HUDEP-2 (cell line): ENCODE results near the gene CCDC201.
"Not testable (repeated sequence)": the region's sequence is repeated elsewhere in the genome, so short reads cannot be mapped to it uniquely, and the experiment has no call there.

ENCODE experiments used
- DNase-seq, 76 experiments: peaks; one replicate each; lab custom pipeline; 2025; ENCODE audit not compliant: unreplicated experiment in 76 of 76; lab: John Stamatoyannopoulos, UW

The CCDC201 gene

DNA sequence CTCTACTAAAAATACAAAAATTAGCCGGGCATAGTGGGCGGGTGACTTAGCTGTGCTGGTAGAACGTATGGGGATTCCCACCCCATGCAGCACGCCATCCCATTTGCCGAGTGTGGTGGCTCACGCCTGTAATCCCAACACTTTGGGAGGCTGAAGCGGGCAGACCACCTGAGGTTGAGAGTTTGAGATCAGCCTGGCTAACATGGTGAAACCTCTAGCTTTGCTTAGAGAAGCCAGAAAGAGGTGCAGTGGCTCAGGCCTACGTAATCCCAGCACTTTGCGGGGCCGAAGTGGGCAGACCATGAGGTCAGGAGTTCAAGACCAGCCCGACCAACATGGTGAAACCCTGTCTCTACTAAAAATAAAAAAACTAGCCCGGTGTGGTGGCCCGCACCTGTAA is 45.2 kb downstream of the CCDC201 start:
- DNase-seq: not testable (repeated sequence)

- not testable (repeated sequence) for DNase-seq
These were observed 46.3 kb downstream of the CCDC201 start for GRCh38 chr7:45826550-45826949.

GRCh38 chr7:45818763-45819162 is 54.1 kb downstream of the CCDC201 start:
- not testable (repeated sequence) for DNase-seq

GRCh38 chr7:45817913-45818312 is 55.0 kb downstream of the CCDC201 start:
- not testable (repeated sequence) for DNase-seq

DNA sequence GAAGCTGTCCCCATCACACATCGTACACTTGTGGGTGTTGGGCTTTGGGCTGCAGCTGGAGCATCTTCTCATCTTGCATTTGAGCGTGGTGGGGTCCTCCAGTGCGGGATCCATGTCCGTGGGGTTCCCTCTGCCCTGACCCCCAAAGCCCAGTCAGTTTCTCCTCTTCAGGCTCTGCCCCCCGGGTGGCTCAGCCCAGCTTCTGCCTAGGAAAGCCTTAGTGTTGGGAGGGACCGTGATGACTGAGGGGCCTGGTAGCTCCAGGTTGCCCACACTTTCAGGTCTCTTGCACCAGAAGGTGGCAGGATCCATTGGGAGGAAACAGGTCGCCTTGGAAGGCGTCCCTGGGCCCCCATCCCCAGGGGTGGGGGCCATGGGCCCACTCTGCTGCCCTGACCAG is 55.9 kb downstream of the CCDC201 start:
- DNase-seq: not testable (repeated sequence)

DNA sequence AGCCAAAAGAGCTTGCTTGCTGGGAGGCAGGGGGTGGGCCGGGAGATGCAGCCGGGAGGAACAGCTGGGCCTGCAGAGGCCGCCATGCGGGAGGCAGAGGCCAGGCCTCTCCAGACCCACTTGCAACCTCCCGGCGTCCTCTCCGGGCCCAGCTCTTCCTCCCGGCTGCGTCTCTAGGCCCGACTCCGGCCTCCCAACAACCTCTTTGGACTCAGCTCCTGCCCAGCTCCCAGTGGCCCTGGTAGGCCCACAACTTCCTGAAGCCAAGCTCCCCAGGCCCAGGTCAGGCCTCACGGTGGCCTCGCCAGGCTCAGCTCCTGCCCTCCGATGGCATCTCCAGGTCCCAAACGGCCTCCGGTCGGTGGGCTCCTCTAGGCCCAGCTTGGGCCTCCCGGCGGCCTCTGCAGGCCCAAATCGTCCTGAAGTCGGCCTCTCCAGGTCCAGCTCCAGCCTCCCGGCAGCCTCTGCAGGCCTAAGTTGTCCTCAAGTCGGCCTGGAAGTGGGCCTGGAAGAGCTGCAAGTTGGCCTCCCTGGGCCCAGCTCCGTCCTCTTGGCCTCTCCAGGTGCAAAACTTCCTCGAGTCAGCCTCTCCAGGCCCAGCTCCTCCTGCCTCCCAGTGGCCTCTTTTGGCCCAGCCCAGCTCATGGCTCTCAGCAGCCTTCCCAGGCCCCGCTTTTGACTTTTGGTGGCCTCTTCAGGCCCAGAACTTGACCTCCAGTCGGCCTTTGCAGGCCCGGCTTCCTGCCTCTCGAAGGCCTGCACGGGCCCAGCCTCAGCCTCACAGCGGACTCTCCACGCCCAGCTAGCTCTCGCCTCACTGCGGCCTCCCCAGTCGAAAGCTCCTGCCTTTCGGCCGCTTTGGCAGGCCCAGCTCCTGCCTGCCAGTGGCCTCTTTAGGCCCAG is 58.4 kb downstream of the CCDC201 start:
- DNase-seq: not testable (repeated sequence)

DNA sequence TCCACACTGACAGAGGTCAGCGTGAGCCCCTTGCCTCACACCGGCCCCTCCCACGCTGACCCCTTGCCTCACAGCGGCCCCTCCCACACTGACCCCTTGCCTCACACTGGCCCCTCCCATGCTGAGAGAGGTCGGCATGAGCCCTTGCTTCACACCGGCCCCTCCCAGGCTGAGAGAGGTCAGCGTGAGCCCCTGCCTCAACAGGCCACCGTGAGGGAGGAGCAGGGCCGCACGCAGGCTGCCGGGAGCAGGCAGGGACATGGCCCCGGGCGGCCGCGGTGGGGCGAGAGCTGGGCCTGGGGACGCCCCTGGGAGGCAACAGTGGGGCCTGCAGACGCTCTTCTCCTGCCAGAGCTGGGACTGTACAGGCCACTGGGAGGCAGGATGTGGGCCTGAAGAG is 59.1 kb downstream of the CCDC201 start:
- DNase-seq: not testable (repeated sequence)

DNA sequence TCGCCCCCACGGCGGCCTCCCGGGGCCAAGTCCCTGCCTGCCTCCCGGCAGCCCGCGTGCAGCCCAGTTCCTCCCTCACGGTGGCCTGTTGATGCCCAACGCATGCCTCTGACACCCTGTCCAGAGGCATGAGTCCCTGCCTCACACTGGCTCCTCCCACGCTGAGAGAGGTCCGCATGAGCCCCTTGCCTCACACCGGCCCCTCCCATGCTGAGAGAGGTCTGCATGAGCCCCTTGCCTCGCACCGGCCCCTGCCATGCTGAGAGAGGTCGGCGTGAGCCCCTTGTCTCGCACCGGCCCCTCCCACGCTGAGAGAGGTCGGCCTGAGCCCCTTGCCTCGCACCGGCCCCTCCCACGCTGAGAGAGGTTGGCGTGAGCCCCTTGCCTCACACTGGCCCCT is 59.9 kb downstream of the CCDC201 start:
- no peak for DNase-seq

DNA sequence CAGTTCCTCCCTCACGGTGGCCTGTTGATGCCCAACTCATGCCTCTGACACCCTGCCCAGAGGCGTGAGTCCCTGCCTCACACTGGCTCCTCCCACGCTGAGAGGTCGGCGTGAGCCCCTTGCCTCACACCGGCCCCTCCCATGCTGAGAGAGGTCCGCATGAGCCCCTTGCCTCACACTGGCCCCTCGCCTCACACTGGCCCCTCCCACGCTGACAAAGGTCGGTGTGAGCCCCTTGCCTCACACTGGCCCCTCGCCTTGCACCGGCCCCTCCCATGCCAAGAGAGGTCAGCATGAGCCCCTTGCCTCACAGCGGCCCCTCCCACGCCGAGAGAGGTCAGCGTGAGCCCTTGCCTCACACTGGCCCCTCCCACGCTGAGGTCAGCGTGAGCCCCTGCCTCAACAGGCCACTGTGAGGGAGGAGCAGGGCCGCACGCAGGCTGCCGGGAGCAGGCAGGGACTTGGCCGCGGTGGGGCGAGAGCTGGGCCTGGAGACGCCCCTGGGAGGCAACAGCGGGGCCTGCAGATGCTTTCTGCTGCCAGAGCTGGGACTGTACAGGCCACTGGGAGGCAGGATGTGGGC is 61.1 kb downstream of the CCDC201 start:
- not testable (repeated sequence) for DNase-seq

DNA sequence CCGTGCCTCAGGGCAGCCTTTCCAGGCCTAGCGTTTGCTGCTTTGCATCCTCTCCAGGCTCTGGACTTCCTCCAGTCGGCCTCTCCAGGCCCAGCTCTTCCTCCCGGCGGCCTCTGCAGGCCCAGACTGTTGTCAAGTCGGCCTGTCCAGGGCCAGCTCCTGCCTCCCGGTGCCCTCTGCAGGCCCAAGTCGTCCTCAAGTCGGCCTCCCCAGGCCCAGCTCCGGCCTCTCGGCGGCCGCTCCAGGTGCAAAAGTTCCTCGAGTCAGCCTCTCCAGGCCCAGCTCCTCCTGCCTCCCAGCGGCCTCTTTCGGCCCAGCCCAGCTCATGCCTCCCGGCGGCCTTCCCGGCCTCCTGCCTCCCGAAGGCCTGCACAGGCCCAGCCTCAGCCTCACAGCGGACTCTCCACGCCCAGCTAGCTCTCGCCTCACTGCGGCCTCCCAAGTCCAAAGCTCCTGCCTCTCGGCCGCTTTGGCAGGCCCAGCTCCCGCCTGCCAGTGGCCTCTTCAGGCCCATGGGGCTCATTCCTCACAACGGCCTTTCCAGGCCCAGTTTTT is 62.4 kb downstream of the CCDC201 start:
- DNase-seq: not testable (repeated sequence)
